ENCODE data around the gene PRKCE.

PRKCE gene

GRCh38 chr2:45722477-45722876, 71.0 kb downstream of the PRKCE start:
- DNase-seq (ENCODE audit: insufficient read length, low spot score) (no peak), FAIRE-seq (no peak)
- no peak for TF ChIP-seq CTCF (IDR thresholded peaks at IDR 0.05; ENCODE audit: insufficient read depth, missing control alignments)

GRCh38 chr2:45723857-45724256, 72.4 kb downstream of the PRKCE start:
- no peak for FAIRE-seq
- no peak for DNase-seq (ENCODE audit: insufficient read length, low spot score)
- no peak for TF ChIP-seq CTCF (IDR thresholded peaks at IDR 0.05; ENCODE audit: insufficient read depth, missing control alignments)

GRCh38 chr2:45724335-45724734, 72.9 kb downstream of the PRKCE start:
- DNase-seq (ENCODE audit: insufficient read length, low spot score) (no peak), FAIRE-seq (no peak)
- TF ChIP-seq CTCF (IDR thresholded peaks at IDR 0.05; ENCODE audit: insufficient read depth, missing control alignments) = no peak

GRCh38 chr2:45725731-45726130, 74.3 kb downstream of the PRKCE start:
- no peak for FAIRE-seq
- no peak for DNase-seq (ENCODE audit: insufficient read length, low spot score)
- TF ChIP-seq CTCF (IDR thresholded peaks at IDR 0.05; ENCODE audit: insufficient read depth, missing control alignments) = no peak

- DNase-seq (ENCODE audit: insufficient read length, low spot score) = no peak
- FAIRE-seq = no peak
- no peak for TF ChIP-seq CTCF (IDR thresholded peaks at IDR 0.05; ENCODE audit: insufficient read depth, missing control alignments)
Measured at GRCh38 chr2:45726188-45726587, 74.7 kb downstream of the PRKCE start.

- no peak for TF ChIP-seq CTCF (IDR thresholded peaks at IDR 0.05; ENCODE audit: insufficient read depth, missing control alignments)
- no peak for DNase-seq (ENCODE audit: insufficient read length, low spot score)
- no peak for FAIRE-seq
Measured at GRCh38 chr2:45728458-45728942, 77.0 kb downstream of the PRKCE start.

GRCh38 chr2:45729753-45730512, 78.5 kb downstream of the PRKCE start:
- no peak for TF ChIP-seq CTCF (IDR thresholded peaks at IDR 0.05; ENCODE audit: insufficient read depth, missing control alignments)
- no peak for DNase-seq (ENCODE audit: insufficient read length, low spot score)
- FAIRE-seq = no peak

Data from D721Med (cell line).